ENCODE measurements around the gene ARHGAP12. TPM values are rescaled to one million over a fixed set of nuclear protein-coding genes. Genes with fewer than 3 reads are reported as not detected.

The ARHGAP12 gene
- total and polyA plus RNA-seq, 10 donors = 20.5 to 69.7 (median 46.9) TPM

GRCh38 chr10:31876652-31877352 lies 51.8 kb downstream of the ARHGAP12 start:
- Histone ChIP-seq H3K4me3 (no peak overlapping the region), H3K4me1 (peaks cover 0 to 55% (median 17%) of the 10 kb centered on the region in 6 donors), H3K27ac (peak overlapping the region in 5 of 8 donors; percentile 7 to 52 (median 34)), H3K36me3 (no peaks in the 10 kb centered on the region), H3K27me3 (replicated peaks in 1 of 7) (no peaks in the 10 kb centered on the region), H3K9me3 (no peaks in the 10 kb centered on the region)
- WGBS, 5 donors = 50 to 66% (median 58%) methylated on average over 6 of the region's 6 CpGs
- intact Hi-C loops (cut with DNase I; ENCODE audit: low total_unique reads) = no loop called here
- no peak for TF ChIP-seq CTCF (IDR thresholded peaks at IDR 0.05 in 8 of 11, conservative IDR thresholded peaks at IDR 0.05 in 3 of 11)
- no peak for TF ChIP-seq POLR2AphosphoS5 (IDR thresholded peaks at IDR 0.05)
- TF ChIP-seq POLR2A (IDR thresholded peaks at IDR 0.05) = no peak
- DNase-seq = no peak

GRCh38 chr10:31875608-31876007 lies 53.0 kb downstream of the ARHGAP12 start:
- Histone ChIP-seq H3K27ac (no peak overlapping the region), H3K4me1 (peaks cover 0 to 56% (median 26%) of the 10 kb centered on the region in 6 donors), H3K9me3 (no peaks in the 10 kb centered on the region), H3K36me3 (no peaks in the 10 kb centered on the region), H3K27me3 (replicated peaks in 1 of 7) (no peaks in the 10 kb centered on the region), H3K4me3 (no peak overlapping the region)
- 86 to 96% (median 87%) methylated on average over 2 of the region's 2 CpGs for WGBS, 5 donors
- TF ChIP-seq POLR2A (IDR thresholded peaks at IDR 0.05) (no peak), CTCF (IDR thresholded peaks at IDR 0.05 in 8 of 11, conservative IDR thresholded peaks at IDR 0.05 in 3 of 11) (no peak), POLR2AphosphoS5 (IDR thresholded peaks at IDR 0.05) (no peak)
- intact Hi-C loops (cut with DNase I; ENCODE audit: low total_unique reads) = no loop called here
- no peak for DNase-seq

GRCh38 chr10:31873724-31874123 lies 54.9 kb downstream of the ARHGAP12 start:
- TF ChIP-seq CTCF (IDR thresholded peaks at IDR 0.05 in 8 of 11, conservative IDR thresholded peaks at IDR 0.05 in 3 of 11) (no peak), POLR2A (IDR thresholded peaks at IDR 0.05) (no peak), POLR2AphosphoS5 (IDR thresholded peaks at IDR 0.05) (no peak)
- H3K27me3 ChIP-seq (replicated peaks in 1 of 7) = no peaks in the 10 kb centered on the region
- H3K27ac ChIP-seq = no peak overlapping the region
- H3K9me3 ChIP-seq = no peaks in the 10 kb centered on the region
- H3K36me3 ChIP-seq = no peaks in the 10 kb centered on the region
- WGBS, 5 donors = 58 to 84% (median 80%) methylated on average over 1 of the region's 1 CpG
- no peak for DNase-seq
- H3K4me3 ChIP-seq = no peak overlapping the region
- H3K4me1 ChIP-seq = peaks cover 0 to 64% (median 26%) of the 10 kb centered on the region in 6 donors
- intact Hi-C loops (cut with DNase I; ENCODE audit: low total_unique reads) = no loop called here

- Histone ChIP-seq H3K27me3 (replicated peaks in 1 of 7) (no peaks in the 10 kb centered on the region), H3K27ac (peak overlapping the region in 1 of 8 donors; percentile 5), H3K4me3 (no peak overlapping the region), H3K4me1 (peaks cover 2 to 61% (median 24%) of the 10 kb centered on the region in 6 donors), H3K36me3 (no peaks in the 10 kb centered on the region), H3K9me3 (no peaks in the 10 kb centered on the region)
- no peak for DNase-seq
- TF ChIP-seq CTCF (IDR thresholded peaks at IDR 0.05 in 8 of 11, conservative IDR thresholded peaks at IDR 0.05 in 3 of 11) = no peak
- WGBS, 5 donors = 71 to 83% (median 79%) methylated on average over 7 of the region's 7 CpGs
- intact Hi-C loops (cut with DNase I; ENCODE audit: low total_unique reads) = no loop called here
Observed at GRCh38 chr10:31871266-31872065, 57.2 kb downstream of the ARHGAP12 start.

Data from spleen (tissue), 11 donors.